ENCODE data around the gene DGKD. TPM values are rescaled to one million over a fixed set of nuclear protein-coding genes. Genes with fewer than 3 reads are reported as not detected.

Gene DGKD
- total RNA-seq, 1 experiment from 2014 or later, result 41.4 TPM

GRCh38 chr2:233482616-233483015, 128.3 kb downstream of the DGKD start:
- POLR2A ChIA-PET, result interaction anchor here (0.5 kb wide), 1 partner anchor 101 kb away, joined by 3 read pairs; no protein-coding TSS in a partner anchor
- Mint-ChIP-seq H3K4me1 (no peaks in the 10 kb centered on the region), H3K36me3 (peaks cover 32% of the 10 kb centered on the region), H3K27me3 (ENCODE audit: low read depth) (no peaks in the 10 kb centered on the region), H3K4me3 (no peak overlapping the region), H3K9me3 (peaks cover 15% of the 10 kb centered on the region), H3K27ac (no peak overlapping the region)
- ATAC-seq, result no peak
- no peak for TF ChIP-seq NR1H2 (CRISPR knock-in tag; IDR thresholded peaks at IDR 0.05)
- TF ChIP-seq ETV6 (CRISPR knock-in tag; IDR thresholded peaks at IDR 0.05), result no peak
- TF ChIP-seq ZNF263 (CRISPR knock-in tag; IDR thresholded peaks at IDR 0.05; ENCODE audit: low read depth), result no peak
- TF ChIP-seq ZSCAN18 (CRISPR knock-in tag; IDR thresholded peaks at IDR 0.05), result no peak
- no peak for TF ChIP-seq FOXP1 (CRISPR knock-in tag; IDR thresholded peaks at IDR 0.05; ENCODE audit: borderline replicate concordance)
- no peak for TF ChIP-seq GRHL2 (CRISPR knock-in tag; IDR thresholded peaks at IDR 0.05; ENCODE audit: insufficient replicate concordance, severe bottlenecking)
- no peak for TF ChIP-seq FOXJ3 (CRISPR knock-in tag; IDR thresholded peaks at IDR 0.05; ENCODE audit: borderline replicate concordance)
- TF ChIP-seq MAX (CRISPR knock-in tag; IDR thresholded peaks at IDR 0.05), result no peak
- TF ChIP-seq HMGA2 (CRISPR knock-in tag; IDR thresholded peaks at IDR 0.05), result no peak
- no peak for TF ChIP-seq ZNF219 (CRISPR knock-in tag; IDR thresholded peaks at IDR 0.05; ENCODE audit: borderline replicate concordance)
- TF ChIP-seq ATF1 (CRISPR knock-in tag; IDR thresholded peaks at IDR 0.05), result no peak
- TF ChIP-seq TCF7 (CRISPR knock-in tag; IDR thresholded peaks at IDR 0.05; ENCODE audit: low read depth), result no peak
- CTCF ChIA-PET, result interaction anchor here (0.6 kb wide), 1 partner anchor 80 kb away, joined by 5 read pairs; no protein-coding TSS in a partner anchor
- no peak for DNase-seq (ENCODE audit: low spot score)

- ATAC-seq, result no peak
- POLR2A ChIA-PET, result no interaction called here
- no peak for TF ChIP-seq TEAD1 (CRISPR knock-in tag; IDR thresholded peaks at IDR 0.05)
- TF ChIP-seq E2F5 (CRISPR knock-in tag; IDR thresholded peaks at IDR 0.05), result no peak
- TF ChIP-seq CTCF (IDR thresholded peaks at IDR 0.05), result no peak
- TF ChIP-seq MLX (CRISPR knock-in tag; IDR thresholded peaks at IDR 0.05), result no peak
- no peak for TF ChIP-seq SMAD4 (CRISPR knock-in tag; IDR thresholded peaks at IDR 0.05)
- TF ChIP-seq CBFB (CRISPR knock-in tag; IDR thresholded peaks at IDR 0.05; ENCODE audit: low read depth), result no peak
- TF ChIP-seq NR2C2 (CRISPR knock-in tag; IDR thresholded peaks at IDR 0.05), result no peak
- TF ChIP-seq IRF2 (CRISPR knock-in tag; IDR thresholded peaks at IDR 0.05; ENCODE audit: borderline replicate concordance, low read depth), result no peak
- no peak for TF ChIP-seq CREM (CRISPR knock-in tag; IDR thresholded peaks at IDR 0.05)
- TF ChIP-seq JUN (CRISPR knock-in tag; IDR thresholded peaks at IDR 0.05), result no peak
- Mint-ChIP-seq H3K4me1 (no peaks in the 10 kb centered on the region), H3K4me3 (no peak overlapping the region), H3K27ac (no peak overlapping the region), H3K27me3 (ENCODE audit: low read depth) (no peaks in the 10 kb centered on the region), H3K9me3 (peaks cover 15% of the 10 kb centered on the region), H3K36me3 (peaks cover 32% of the 10 kb centered on the region)
- no peak for DNase-seq (ENCODE audit: low spot score)
- CTCF ChIA-PET, result no interaction called here
Observed at GRCh38 chr2:233485726-233486125, 131.4 kb downstream of the DGKD start.
